ENCODE measurements around the gene MBTPS1.

The MBTPS1 gene

DNA sequence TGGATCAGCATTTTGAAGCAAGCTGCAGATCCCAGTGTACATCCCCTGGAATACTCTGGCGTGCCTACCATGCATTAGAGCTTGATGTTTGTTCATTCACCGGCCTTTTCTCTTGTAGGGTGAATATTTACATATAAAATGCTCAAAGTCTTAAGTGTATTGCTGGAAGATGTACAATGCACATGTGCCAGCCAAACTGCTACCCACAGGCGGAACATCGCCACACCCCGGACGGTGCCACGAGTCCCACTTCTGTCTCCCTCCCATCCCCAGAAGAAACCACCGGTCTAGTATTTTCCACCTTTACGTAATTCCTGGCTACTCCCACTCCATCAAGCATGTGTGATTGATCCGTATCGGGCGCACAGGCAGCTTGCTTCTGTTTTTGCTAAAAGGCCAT lies 78.3 kb downstream of the MBTPS1 start:
- DNase-seq (ENCODE audit: extremely low read depth, insufficient read length): no peak
- no peaks in the 10 kb centered on the region for H3K27me3 ChIP-seq (replicated peaks; ENCODE audit: control insufficient read depth, insufficient read depth, low read length)
- TF ChIP-seq, protein P1, sequence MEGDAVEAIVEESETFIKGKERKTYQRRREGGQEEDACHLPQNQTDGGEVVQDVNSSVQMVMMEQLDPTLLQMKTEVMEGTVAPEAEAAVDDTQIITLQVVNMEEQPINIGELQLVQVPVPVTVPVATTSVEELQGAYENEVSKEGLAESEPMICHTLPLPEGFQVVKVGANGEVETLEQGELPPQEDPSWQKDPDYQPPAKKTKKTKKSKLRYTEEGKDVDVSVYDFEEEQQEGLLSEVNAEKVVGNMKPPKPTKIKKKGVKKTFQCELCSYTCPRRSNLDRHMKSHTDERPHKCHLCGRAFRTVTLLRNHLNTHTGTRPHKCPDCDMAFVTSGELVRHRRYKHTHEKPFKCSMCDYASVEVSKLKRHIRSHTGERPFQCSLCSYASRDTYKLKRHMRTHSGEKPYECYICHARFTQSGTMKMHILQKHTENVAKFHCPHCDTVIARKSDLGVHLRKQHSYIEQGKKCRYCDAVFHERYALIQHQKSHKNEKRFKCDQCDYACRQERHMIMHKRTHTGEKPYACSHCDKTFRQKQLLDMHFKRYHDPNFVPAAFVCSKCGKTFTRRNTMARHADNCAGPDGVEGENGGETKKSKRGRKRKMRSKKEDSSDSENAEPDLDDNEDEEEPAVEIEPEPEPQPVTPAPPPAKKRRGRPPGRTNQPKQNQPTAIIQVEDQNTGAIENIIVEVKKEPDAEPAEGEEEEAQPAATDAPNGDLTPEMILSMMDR (IDR thresholded peaks at IDR 0.05; ENCODE audit: insufficient read depth, low read length, poor library complexity, severe bottlenecking): no peak
- no peaks in the 10 kb centered on the region for H3K36me3 ChIP-seq (ENCODE audit: control insufficient read depth, insufficient read depth, low read length)
- H3K4me3 ChIP-seq (replicated peaks; ENCODE audit: low read depth, low read length): no peak overlapping the region

DNA sequence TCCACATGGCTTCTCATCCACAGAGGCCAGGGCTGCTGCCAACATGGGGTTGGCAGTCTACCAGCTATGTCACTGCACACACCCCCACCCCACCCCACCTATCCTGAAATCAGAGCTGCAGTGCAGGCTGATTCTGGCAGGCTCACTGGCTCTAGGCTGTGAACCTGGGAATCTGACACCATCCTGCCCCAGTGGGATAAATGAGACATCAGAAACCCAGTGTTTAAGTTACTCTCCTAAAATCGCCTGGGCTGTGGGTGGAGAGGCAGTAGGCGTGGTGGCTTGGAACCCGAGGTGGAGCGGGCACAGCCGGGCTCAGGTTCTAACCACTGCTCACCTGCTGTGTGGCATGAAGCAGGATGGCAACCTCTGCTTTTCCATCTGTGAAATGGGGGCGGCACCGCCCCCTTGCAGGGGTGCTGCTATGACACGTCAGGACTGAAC lies 79.7 kb downstream of the MBTPS1 start:
- no peaks in the 10 kb centered on the region; the same call in 1 of the 2 replicates for H3K27me3 ChIP-seq (replicated peaks; ENCODE audit: control insufficient read depth, insufficient read depth, low read length)
- DNase-seq (ENCODE audit: extremely low read depth, insufficient read length): no peak
- H3K4me3 ChIP-seq (replicated peaks; ENCODE audit: low read depth, low read length): no peak overlapping the region
- TF ChIP-seq, protein P1 (IDR thresholded peaks at IDR 0.05; ENCODE audit: insufficient read depth, low read length, poor library complexity, severe bottlenecking): no peak
- no peaks in the 10 kb centered on the region for H3K36me3 ChIP-seq (ENCODE audit: control insufficient read depth, insufficient read depth, low read length)

DNA sequence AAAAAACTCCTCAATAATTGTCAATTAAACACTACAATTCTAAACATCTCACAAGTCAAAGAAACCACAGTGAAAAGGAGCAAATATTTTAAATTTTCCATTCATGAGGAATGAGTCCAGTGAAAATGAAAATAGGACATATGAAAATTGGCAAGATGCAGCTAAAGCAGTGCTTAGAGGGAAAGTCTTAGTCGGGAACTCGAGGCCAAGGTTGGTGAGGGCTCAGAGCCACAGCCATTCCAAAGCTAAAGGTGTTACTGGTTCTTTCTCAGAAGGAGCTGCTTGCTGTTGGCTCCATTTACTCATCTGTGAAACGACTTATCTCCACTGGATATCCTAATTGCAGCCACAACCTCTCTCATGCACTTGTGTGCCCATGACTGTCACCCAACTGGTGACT lies 80.6 kb downstream of the MBTPS1 start:
- H3K36me3 ChIP-seq (ENCODE audit: control insufficient read depth, insufficient read depth, low read length): no peaks in the 10 kb centered on the region
- no peak for DNase-seq (ENCODE audit: extremely low read depth, insufficient read length)
- TF ChIP-seq, protein P1 (IDR thresholded peaks at IDR 0.05; ENCODE audit: insufficient read depth, low read length, poor library complexity, severe bottlenecking): no peak
- no peaks in the 10 kb centered on the region; the same call in 1 of the 2 replicates for H3K27me3 ChIP-seq (replicated peaks; ENCODE audit: control insufficient read depth, insufficient read depth, low read length)
- H3K4me3 ChIP-seq (replicated peaks; ENCODE audit: low read depth, low read length): no peak overlapping the region

DNA sequence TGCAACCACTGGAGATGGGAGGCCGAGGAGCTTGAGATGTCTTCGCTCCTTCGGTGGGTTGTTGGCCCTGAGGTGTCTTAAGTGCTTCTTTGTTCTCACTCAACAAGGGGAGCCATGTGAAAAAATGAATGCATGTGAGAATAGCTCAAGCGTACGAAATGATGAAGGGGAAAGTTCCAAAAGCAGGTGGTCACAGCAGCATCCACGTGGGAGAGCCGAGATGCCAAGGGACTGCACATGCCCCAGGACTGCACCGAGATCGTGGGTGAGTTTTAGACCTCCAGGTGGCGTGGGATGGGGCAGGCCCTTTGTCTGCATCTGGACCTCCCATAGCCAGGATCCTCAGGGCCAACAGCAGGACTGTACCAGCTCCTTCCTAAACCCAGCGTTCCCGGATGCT lies 82.2 kb downstream of the MBTPS1 start:
- TF ChIP-seq, protein P1 (IDR thresholded peaks at IDR 0.05; ENCODE audit: insufficient read depth, low read length, poor library complexity, severe bottlenecking): no peak
- no peaks in the 10 kb centered on the region; the same call in 1 of the 2 replicates for H3K27me3 ChIP-seq (replicated peaks; ENCODE audit: control insufficient read depth, insufficient read depth, low read length)
- no peak overlapping the region for H3K4me3 ChIP-seq (replicated peaks; ENCODE audit: low read depth, low read length)
- H3K36me3 ChIP-seq (ENCODE audit: control insufficient read depth, insufficient read depth, low read length): no peaks in the 10 kb centered on the region
- DNase-seq (ENCODE audit: extremely low read depth, insufficient read length): no peak

DNA sequence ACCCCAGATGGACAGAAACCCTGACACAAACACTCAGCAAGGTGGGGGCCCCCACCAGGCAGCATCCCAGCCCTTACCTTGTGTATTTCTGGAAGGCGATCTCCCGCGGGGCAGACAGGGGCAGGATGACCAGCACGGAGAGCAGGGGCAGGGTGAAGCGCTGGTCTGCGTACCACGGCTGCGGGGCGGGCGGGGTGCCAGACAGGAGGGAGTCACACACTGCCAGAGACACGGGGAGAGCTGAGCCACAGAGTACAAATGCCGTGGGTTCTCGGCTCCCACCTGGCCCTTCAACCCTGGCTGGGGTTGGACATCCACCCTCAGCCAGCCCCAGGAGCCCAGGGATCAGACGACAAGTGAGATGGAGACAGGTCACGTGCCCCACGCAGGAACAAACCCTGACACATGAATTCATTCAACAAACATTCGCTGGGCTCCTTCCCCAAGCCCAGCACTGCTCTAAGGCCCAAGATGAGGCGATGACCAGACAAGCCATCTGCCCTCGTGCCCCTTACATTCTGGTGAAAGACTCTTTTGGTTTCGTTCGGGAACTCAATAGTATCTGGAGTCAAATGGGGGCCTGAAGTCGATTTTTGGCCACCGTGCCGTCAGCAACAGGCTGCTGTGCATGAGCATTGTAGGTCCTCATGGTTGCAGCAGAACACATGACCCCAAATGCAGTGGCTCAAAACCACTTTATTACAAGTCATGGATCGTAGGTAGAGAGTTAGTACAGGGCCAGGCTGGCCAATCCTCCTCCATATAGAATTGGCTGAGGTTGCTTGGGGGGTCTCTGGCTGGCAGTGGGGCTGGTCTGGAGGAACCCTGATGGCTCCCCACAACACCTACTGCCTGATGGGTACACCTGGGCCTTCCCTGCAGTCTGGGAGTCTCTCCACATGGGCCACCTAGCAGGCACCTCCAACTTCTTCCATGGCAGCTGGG lies 83.2 kb downstream of the MBTPS1 start:
- TF ChIP-seq, protein P1 (IDR thresholded peaks at IDR 0.05; ENCODE audit: insufficient read depth, low read length, poor library complexity, severe bottlenecking): no peak
- H3K27me3 ChIP-seq (replicated peaks; ENCODE audit: control insufficient read depth, insufficient read depth, low read length): peaks cover 1% of the 10 kb centered on the region; the same call in 1 of the 2 replicates
- no peak overlapping the region for H3K4me3 ChIP-seq (replicated peaks; ENCODE audit: low read depth, low read length)
- DNase-seq (ENCODE audit: extremely low read depth, insufficient read length): no peak
- H3K36me3 ChIP-seq (ENCODE audit: control insufficient read depth, insufficient read depth, low read length): no peaks in the 10 kb centered on the region
